Measurements from ENCODE around the gene PIMREG. TPM values are rescaled to one million over a fixed set of nuclear protein-coding genes. Genes with fewer than 3 reads are reported as not detected.

Gene PIMREG
- total RNA-seq, 2 experiments from 2014 or later: 16.7 to 16.9 TPM

GRCh38 chr17:6442775-6443174 lies 1.5 kb upstream of the PIMREG start:
- Mint-ChIP-seq H3K4me1 (ENCODE audit: low read depth) (peaks cover 12% of the 10 kb centered on the region), H3K36me3 (no peaks in the 10 kb centered on the region), H3K27me3 (peaks cover 5% of the 10 kb centered on the region), H3K9me3 (no peaks in the 10 kb centered on the region), H3K27ac (no peak overlapping the region), H3K4me3 (no peak overlapping the region)
- ChIA-PET CTCF (interaction anchor here (0.9 to 1.4 kb wide), 2 partner anchors 17 to 855 kb away, joined by 3 read pairs; no protein-coding TSS in a partner anchor), POLR2A (no interaction called here)
- intact Hi-C loops (cut with micrococcal nuclease): loop anchor here (5.0 kb wide), 1 partner anchor 200 kb away; the partner anchor contains the start of genes KIAA0753 and TXNDC17
- DNase-seq: no peak

GRCh38 chr17:6444571-6445335 lies 498 bp downstream of the PIMREG start:
- H3K27ac Mint-ChIP-seq: peak overlapping the region; percentile 77
- CTCF ChIA-PET: interaction anchor here (2.3 to 2.5 kb wide), 2 partner anchors 9 to 28 kb away, joined by 7 to 13 read pairs; no protein-coding TSS in a partner anchor
- peak overlapping the region; percentile 95 for H3K4me3 Mint-ChIP-seq
- no peak for DNase-seq
- peaks cover 12% of the 10 kb centered on the region for H3K4me1 Mint-ChIP-seq (ENCODE audit: low read depth)
- no peaks in the 10 kb centered on the region for H3K36me3 Mint-ChIP-seq
- intact Hi-C loops (cut with micrococcal nuclease): loop anchor here (5.0 kb wide), 1 partner anchor 198 kb away; the partner anchor contains the start of genes KIAA0753 and TXNDC17
- POLR2A ChIA-PET: no interaction called here
- H3K27me3 Mint-ChIP-seq: peaks cover 4% of the 10 kb centered on the region
- H3K9me3 Mint-ChIP-seq: no peaks in the 10 kb centered on the region

- Mint-ChIP-seq H3K9me3 (no peaks in the 10 kb centered on the region), H3K4me1 (ENCODE audit: low read depth) (peaks cover 16% of the 10 kb centered on the region), H3K4me3 (no peak overlapping the region), H3K27ac (no peak overlapping the region), H3K27me3 (peaks cover 3% of the 10 kb centered on the region), H3K36me3 (no peaks in the 10 kb centered on the region)
- DNase-seq: no peak
- CTCF ChIA-PET: interaction anchor here (2.5 kb wide), 1 partner anchor 11 kb away, joined by 13 read pairs; no protein-coding TSS in a partner anchor
- POLR2A ChIA-PET: no interaction called here
- intact Hi-C loops (cut with micrococcal nuclease): no loop called here
These were observed 2.4 kb downstream of the PIMREG start for GRCh38 chr17:6446516-6447100.

- H3K27me3 Mint-ChIP-seq: peaks cover 3% of the 10 kb centered on the region
- no peaks in the 10 kb centered on the region for H3K36me3 Mint-ChIP-seq
- CTCF ChIA-PET: interaction anchor here (0.8 to 2.9 kb wide), 2 partner anchors 12 to 24 kb away, joined by 4 to 12 read pairs; no protein-coding TSS in a partner anchor
- intact Hi-C loops (cut with micrococcal nuclease): no loop called here
- no peak for DNase-seq
- POLR2A ChIA-PET: no interaction called here
- no peak overlapping the region for H3K27ac Mint-ChIP-seq
- no peaks in the 10 kb centered on the region for H3K9me3 Mint-ChIP-seq
- H3K4me3 Mint-ChIP-seq: no peak overlapping the region
- H3K4me1 Mint-ChIP-seq (ENCODE audit: low read depth): peaks cover 12% of the 10 kb centered on the region
These were observed 4.2 kb downstream of the PIMREG start for GRCh38 chr17:6448473-6448872.

GRCh38 chr17:6449307-6449706 lies 5.1 kb downstream of the PIMREG start:
- DNase-seq: no peak
- no peaks in the 10 kb centered on the region for H3K36me3 Mint-ChIP-seq
- POLR2A ChIA-PET: no interaction called here
- intact Hi-C loops (cut with micrococcal nuclease): no loop called here
- CTCF ChIA-PET: interaction anchor here (1.2 to 2.9 kb wide), 3 partner anchors 13 to 381 kb away, joined by 3 to 12 read pairs (median 4); no protein-coding TSS in a partner anchor
- H3K9me3 Mint-ChIP-seq: no peaks in the 10 kb centered on the region
- H3K4me3 Mint-ChIP-seq: no peak overlapping the region
- peaks cover 9% of the 10 kb centered on the region for H3K4me1 Mint-ChIP-seq (ENCODE audit: low read depth)
- H3K27ac Mint-ChIP-seq: no peak overlapping the region
- peaks cover 2% of the 10 kb centered on the region for H3K27me3 Mint-ChIP-seq

- CTCF ChIA-PET: no interaction called here
- Mint-ChIP-seq H3K9me3 (no peaks in the 10 kb centered on the region), H3K4me3 (no peak overlapping the region), H3K27ac (no peak overlapping the region), H3K4me1 (ENCODE audit: low read depth) (peaks cover 10% of the 10 kb centered on the region), H3K36me3 (no peaks in the 10 kb centered on the region), H3K27me3 (no peaks in the 10 kb centered on the region)
- intact Hi-C loops (cut with micrococcal nuclease): no loop called here
- DNase-seq: no peak
- POLR2A ChIA-PET: no interaction called here
These were observed 6.9 kb downstream of the PIMREG start for GRCh38 chr17:6450926-6451832.

- H3K27me3 Mint-ChIP-seq: no peaks in the 10 kb centered on the region
- no peak for DNase-seq
- H3K36me3 Mint-ChIP-seq: no peaks in the 10 kb centered on the region
- no peaks in the 10 kb centered on the region for H3K9me3 Mint-ChIP-seq
- H3K27ac Mint-ChIP-seq: no peak overlapping the region
- intact Hi-C loops (cut with micrococcal nuclease): no loop called here
- ChIA-PET POLR2A (no interaction called here), CTCF (interaction anchor here (0.6 to 1.6 kb wide), 3 partner anchors 20 to 292 kb away, joined by 3 to 6 read pairs (median 4); no protein-coding TSS in a partner anchor)
- peaks cover 17% of the 10 kb centered on the region for H3K4me1 Mint-ChIP-seq (ENCODE audit: low read depth)
- no peak overlapping the region for H3K4me3 Mint-ChIP-seq
These were observed 8.4 kb downstream of the PIMREG start for GRCh38 chr17:6452471-6453266.

- DNase-seq: no peak
- Mint-ChIP-seq H3K27me3 (no peaks in the 10 kb centered on the region), H3K4me1 (ENCODE audit: low read depth) (peaks cover 17% of the 10 kb centered on the region), H3K9me3 (no peaks in the 10 kb centered on the region), H3K27ac (no peak overlapping the region), H3K36me3 (no peaks in the 10 kb centered on the region), H3K4me3 (no peak overlapping the region)
- ChIA-PET POLR2A (no interaction called here), CTCF (interaction anchor here (0.6 to 1.6 kb wide), 2 partner anchors 19 to 293 kb away, joined by 3 to 6 read pairs; no protein-coding TSS in a partner anchor)
- intact Hi-C loops (cut with micrococcal nuclease): no loop called here
These were observed 9.2 kb downstream of the PIMREG start for GRCh38 chr17:6453279-6454024.

GRCh38 chr17:6454495-6455320 lies 10.5 kb downstream of the PIMREG start:
- H3K4me3 Mint-ChIP-seq: no peak overlapping the region
- intact Hi-C loops (cut with micrococcal nuclease): no loop called here
- CTCF ChIA-PET: interaction anchor here (1.3 kb wide), 1 partner anchor 18 kb away, joined by 3 read pairs; no protein-coding TSS in a partner anchor
- H3K27ac Mint-ChIP-seq: no peak overlapping the region
- H3K27me3 Mint-ChIP-seq: no peaks in the 10 kb centered on the region
- POLR2A ChIA-PET: interaction anchor here (0.6 kb wide), 1 partner anchor 1033 kb away, joined by 4 read pairs; no protein-coding TSS in a partner anchor
- no peak for DNase-seq
- no peaks in the 10 kb centered on the region for H3K9me3 Mint-ChIP-seq
- peaks cover 17% of the 10 kb centered on the region for H3K4me1 Mint-ChIP-seq (ENCODE audit: low read depth)
- no peaks in the 10 kb centered on the region for H3K36me3 Mint-ChIP-seq

- CTCF ChIA-PET: interaction anchor here (1.3 kb wide), 1 partner anchor 18 kb away, joined by 3 read pairs; no protein-coding TSS in a partner anchor
- Mint-ChIP-seq H3K4me3 (peak overlapping the region; percentile 21), H3K4me1 (ENCODE audit: low read depth) (peaks cover 20% of the 10 kb centered on the region), H3K9me3 (no peaks in the 10 kb centered on the region), H3K36me3 (no peaks in the 10 kb centered on the region), H3K27ac (no peak overlapping the region), H3K27me3 (no peaks in the 10 kb centered on the region)
- intact Hi-C loops (cut with micrococcal nuclease): no loop called here
- POLR2A ChIA-PET: interaction anchor here (0.6 kb wide), 1 partner anchor 1033 kb away, joined by 4 read pairs; no protein-coding TSS in a partner anchor
- peak; percentile 50 for DNase-seq
These were observed 11.1 kb downstream of the PIMREG start for GRCh38 chr17:6455321-6455705.

Measured in activated CD4-positive, alpha-beta memory T cell treated with anti-CD3 and anti-CD28 coated beads for 36 hours (primary cell).